ENCODE data around the gene SGCE.

DNA sequence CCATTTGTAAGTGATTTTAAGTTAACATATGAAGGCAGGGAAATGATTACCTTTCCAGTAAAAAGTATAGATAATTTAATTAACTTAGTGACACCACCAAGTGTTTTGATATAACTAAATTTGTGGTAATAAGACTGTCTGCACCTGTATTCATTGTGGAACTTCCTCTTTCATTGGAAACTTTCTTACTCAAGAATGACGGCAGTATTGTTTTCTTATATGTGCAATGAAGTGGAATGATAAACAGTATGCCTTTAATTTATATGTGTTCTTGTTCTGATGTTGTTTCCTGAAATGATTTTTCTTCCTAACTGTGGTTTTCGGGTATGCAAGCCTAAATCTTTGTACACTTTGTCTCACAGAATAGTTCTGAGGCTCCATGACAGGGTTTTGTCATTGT, 99.9 kb downstream of the SGCE start:
- TF ChIP-seq, protein P1, sequence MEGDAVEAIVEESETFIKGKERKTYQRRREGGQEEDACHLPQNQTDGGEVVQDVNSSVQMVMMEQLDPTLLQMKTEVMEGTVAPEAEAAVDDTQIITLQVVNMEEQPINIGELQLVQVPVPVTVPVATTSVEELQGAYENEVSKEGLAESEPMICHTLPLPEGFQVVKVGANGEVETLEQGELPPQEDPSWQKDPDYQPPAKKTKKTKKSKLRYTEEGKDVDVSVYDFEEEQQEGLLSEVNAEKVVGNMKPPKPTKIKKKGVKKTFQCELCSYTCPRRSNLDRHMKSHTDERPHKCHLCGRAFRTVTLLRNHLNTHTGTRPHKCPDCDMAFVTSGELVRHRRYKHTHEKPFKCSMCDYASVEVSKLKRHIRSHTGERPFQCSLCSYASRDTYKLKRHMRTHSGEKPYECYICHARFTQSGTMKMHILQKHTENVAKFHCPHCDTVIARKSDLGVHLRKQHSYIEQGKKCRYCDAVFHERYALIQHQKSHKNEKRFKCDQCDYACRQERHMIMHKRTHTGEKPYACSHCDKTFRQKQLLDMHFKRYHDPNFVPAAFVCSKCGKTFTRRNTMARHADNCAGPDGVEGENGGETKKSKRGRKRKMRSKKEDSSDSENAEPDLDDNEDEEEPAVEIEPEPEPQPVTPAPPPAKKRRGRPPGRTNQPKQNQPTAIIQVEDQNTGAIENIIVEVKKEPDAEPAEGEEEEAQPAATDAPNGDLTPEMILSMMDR (IDR thresholded peaks at IDR 0.05): no peak
- no peak for TF ChIP-seq EZH2 (IDR thresholded peaks at IDR 0.05; ENCODE audit: borderline replicate concordance, insufficient read depth, low read depth, low read length, poor library complexity, severe bottlenecking)
